ENCODE data around the gene GAD1. TPM values are rescaled to one million over a fixed set of nuclear protein-coding genes. Genes with fewer than 3 reads are reported as not detected.

Gene GAD1
- total and polyA plus RNA-seq, 3 donors from 2014 or later = 8.5 to 46.0 (median 12.5) TPM

DNA sequence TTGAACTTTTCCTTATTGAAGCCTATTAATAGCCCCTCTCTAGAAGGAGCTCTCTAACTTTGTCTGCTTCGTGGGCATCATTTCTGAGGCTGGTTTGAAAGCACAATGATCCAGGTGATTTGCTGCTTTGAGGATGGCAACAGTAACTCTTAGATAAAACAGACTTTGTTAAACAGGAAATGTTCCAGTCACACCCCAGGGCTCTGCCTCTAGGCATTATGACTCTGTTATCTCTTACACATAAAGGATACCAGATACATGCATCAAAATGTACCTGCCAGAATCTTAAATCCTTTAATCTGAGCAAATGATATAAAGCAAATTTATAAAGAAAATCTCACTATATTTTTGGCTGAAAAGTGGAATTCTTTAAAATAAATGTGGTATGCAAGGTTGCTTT is 52.3 kb downstream of the GAD1 start:
- Histone ChIP-seq H3K4me3 (no peak overlapping the region), H3K36me3 (ENCODE audit: low read depth, missing control alignments) (no peaks in the 10 kb centered on the region), H3K9me3 (no peaks in the 10 kb centered on the region), H3K27me3 (no peaks in the 10 kb centered on the region), H3K4me1 (peaks cover 4% of the 10 kb centered on the region), H3K27ac (no peak overlapping the region)
- TF ChIP-seq POLR2A (IDR thresholded peaks at IDR 0.05) = no peak
- TF ChIP-seq, protein P1, sequence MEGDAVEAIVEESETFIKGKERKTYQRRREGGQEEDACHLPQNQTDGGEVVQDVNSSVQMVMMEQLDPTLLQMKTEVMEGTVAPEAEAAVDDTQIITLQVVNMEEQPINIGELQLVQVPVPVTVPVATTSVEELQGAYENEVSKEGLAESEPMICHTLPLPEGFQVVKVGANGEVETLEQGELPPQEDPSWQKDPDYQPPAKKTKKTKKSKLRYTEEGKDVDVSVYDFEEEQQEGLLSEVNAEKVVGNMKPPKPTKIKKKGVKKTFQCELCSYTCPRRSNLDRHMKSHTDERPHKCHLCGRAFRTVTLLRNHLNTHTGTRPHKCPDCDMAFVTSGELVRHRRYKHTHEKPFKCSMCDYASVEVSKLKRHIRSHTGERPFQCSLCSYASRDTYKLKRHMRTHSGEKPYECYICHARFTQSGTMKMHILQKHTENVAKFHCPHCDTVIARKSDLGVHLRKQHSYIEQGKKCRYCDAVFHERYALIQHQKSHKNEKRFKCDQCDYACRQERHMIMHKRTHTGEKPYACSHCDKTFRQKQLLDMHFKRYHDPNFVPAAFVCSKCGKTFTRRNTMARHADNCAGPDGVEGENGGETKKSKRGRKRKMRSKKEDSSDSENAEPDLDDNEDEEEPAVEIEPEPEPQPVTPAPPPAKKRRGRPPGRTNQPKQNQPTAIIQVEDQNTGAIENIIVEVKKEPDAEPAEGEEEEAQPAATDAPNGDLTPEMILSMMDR (IDR thresholded peaks at IDR 0.05) = no peak
- intact Hi-C loops (cut with DNase I; ENCODE audit: low total_unique reads) = no loop called here
- no peak for DNase-seq
- WGBS, 2 donors = 65 to 73% methylated on average over 1 of the region's 1 CpG

DNA sequence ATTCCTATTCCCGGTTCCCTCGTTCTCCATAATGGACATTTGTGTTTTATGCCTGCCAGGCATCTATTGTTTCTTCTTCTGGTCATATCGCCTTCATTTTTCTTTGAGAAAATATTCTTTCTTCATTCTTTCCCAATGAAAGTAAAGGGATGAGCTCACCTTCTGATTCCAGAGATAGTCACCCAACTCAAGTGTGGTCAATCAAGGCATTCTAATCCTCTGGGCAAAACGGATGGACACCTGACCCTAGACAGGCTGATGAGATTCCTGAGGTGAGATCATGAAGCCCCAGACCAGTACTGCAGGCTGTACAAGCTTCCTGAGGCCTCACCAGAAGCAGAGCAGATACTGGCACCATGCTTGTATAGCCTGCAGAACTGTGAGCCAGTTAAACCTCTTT is 52.8 kb downstream of the GAD1 start:
- Histone ChIP-seq H3K9me3 (no peaks in the 10 kb centered on the region), H3K27me3 (no peaks in the 10 kb centered on the region), H3K4me3 (no peak overlapping the region), H3K27ac (no peak overlapping the region), H3K4me1 (peaks cover 4% of the 10 kb centered on the region), H3K36me3 (ENCODE audit: low read depth, missing control alignments) (no peaks in the 10 kb centered on the region)
- no peak for DNase-seq
- TF ChIP-seq, protein P1 (IDR thresholded peaks at IDR 0.05) = no peak
- no peak for TF ChIP-seq POLR2A (IDR thresholded peaks at IDR 0.05)
- intact Hi-C loops (cut with DNase I; ENCODE audit: low total_unique reads) = no loop called here
- WGBS, 2 donors = 87 to 94% methylated on average over 4 of the region's 4 CpGs

DNA sequence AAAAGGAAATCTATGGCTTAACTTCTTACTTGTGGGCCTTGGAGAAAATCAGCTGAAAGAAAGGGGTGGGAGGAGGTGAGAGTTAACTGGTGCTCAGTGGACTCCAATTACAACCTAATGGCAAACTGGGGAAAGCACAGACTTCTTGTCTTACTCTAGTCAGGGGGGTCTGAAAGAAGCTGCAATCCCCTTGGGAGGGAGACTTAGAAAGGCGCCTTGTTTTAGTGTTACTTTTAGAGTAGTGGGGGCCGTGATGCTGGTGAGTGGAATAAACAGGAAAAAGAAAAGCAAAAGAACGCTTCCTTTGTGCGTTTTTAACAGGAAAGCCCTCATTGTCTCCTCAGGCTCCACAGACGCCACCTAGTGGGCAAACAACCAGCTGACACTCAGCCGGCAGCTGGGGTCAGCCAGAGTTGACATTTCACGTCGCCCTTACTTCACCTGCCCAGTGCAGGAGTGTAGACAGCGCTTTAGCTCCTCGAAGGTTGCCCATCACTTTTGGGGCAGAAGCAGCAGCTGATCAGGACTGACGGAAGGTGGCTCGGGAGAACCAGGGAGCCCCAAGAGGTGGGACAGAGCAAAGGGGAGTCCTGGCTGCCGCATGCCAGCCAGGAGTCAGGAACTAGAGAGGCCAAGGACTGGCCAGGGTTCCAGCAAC is 56.5 kb downstream of the GAD1 start:
- Histone ChIP-seq H3K4me3 (no peak overlapping the region), H3K36me3 (ENCODE audit: low read depth, missing control alignments) (no peaks in the 10 kb centered on the region), H3K27ac (peak overlapping the region in 1 of 2 donors; percentile 42), H3K9me3 (no peaks in the 10 kb centered on the region), H3K4me1 (peaks cover 4% of the 10 kb centered on the region), H3K27me3 (no peaks in the 10 kb centered on the region)
- TF ChIP-seq POLR2A (IDR thresholded peaks at IDR 0.05) = no peak
- TF ChIP-seq, protein P1 (IDR thresholded peaks at IDR 0.05) = peak; percentile 49 to 78 (median 66)
- WGBS, 2 donors = 11 to 22% methylated on average over 8 to 13 of the region's 13 CpGs
- intact Hi-C loops (cut with DNase I; ENCODE audit: low total_unique reads) = no loop called here
- DNase-seq = peak; percentile 85

DNA sequence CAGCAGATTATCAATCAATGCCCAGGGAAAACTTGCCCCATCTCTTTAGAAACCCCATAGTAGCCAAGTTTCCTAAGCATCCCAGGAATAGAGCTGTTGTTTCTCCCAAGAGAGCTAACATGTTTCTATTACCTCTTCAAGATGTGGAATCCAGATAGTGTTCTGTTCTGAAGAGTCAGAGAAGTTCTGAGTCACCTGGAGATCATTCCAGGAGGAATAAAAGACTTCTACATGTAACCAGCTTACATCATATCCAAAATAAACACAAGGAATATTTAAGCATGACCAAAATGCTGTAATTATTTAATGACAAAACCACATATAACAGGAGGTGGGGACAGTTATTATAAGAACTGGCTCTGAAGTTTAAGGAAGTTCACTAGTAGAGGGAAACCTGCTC is 61.4 kb downstream of the GAD1 start:
- intact Hi-C loops (cut with DNase I; ENCODE audit: low total_unique reads) = no loop called here
- H3K4me1 ChIP-seq = peaks cover 4% of the 10 kb centered on the region

More for the DNA sequence above, 61.4 kb downstream of the GAD1 start:
- H3K36me3 ChIP-seq (ENCODE audit: low read depth, missing control alignments) = no peaks in the 10 kb centered on the region
- H3K27me3 ChIP-seq = no peaks in the 10 kb centered on the region
- H3K9me3 ChIP-seq = no peaks in the 10 kb centered on the region
- peak overlapping the region; percentile 43 to 55 for H3K27ac ChIP-seq
- no peak for DNase-seq
- H3K4me3 ChIP-seq = no peak overlapping the region
- TF ChIP-seq POLR2A (IDR thresholded peaks at IDR 0.05) = no peak
- TF ChIP-seq, protein P1 (IDR thresholded peaks at IDR 0.05) = no peak

Data from testis (tissue), 3 donors.